Fibroblast of lung (primary cell): ENCODE data around the gene HOXD4. TPM values are rescaled to one million over a fixed set of nuclear protein-coding genes. Genes with fewer than 3 reads are reported as not detected.
A peak's percentile ranks its signal among the peaks of the same experiment; 100 is the strongest.

Source experiments
- DNase-seq, 2 donors: peaks; one replicate each; pipeline versions ENCODE4 v3.0.0 to v3.0.0-alpha.2; 2010; ENCODE audit warnings: low read depth in 2 of 2
- H2AFZ ChIP-seq: 2 replicates; pipeline ENCODE4 v1.5.1; 2012; ENCODE audit warnings: low read length, control low read depth, inconsistent platforms
- H3K27ac ChIP-seq: 2 replicates; pipeline ENCODE4 v1.5.1; 2011; ENCODE audit warnings: low read length, control low read depth; ENCODE audit not compliant: insufficient read depth
- H3K27me3 ChIP-seq: 2 replicates; pipeline ENCODE4 v1.5.1; 2011; ENCODE audit warnings: mild to moderate bottlenecking, low read length; ENCODE audit not compliant: control insufficient read depth, insufficient read depth
- H3K36me3 ChIP-seq: 2 replicates; pipeline ENCODE4 v1.5.1; 2011; ENCODE audit warnings: low read length; ENCODE audit not compliant: control insufficient read depth, insufficient read depth
- H3K4me1 ChIP-seq: 2 replicates; pipeline ENCODE4 v1.5.1; 2011; ENCODE audit warnings: low read length; ENCODE audit not compliant: control insufficient read depth, insufficient read depth; ENCODE audit errors: extremely low read depth
- H3K4me2 ChIP-seq: 2 replicates; pipeline ENCODE4 v1.5.1; 2011; ENCODE audit warnings: low read length, control low read depth; ENCODE audit not compliant: insufficient read depth; ENCODE audit errors: extremely low read depth
- H3K4me3 ChIP-seq, 4 experiments: fragments of 200-600 bp in 1 of 4; sonication (generic) in 1 of 4; replicated peaks in 1 of 4; 2 replicates each; pipeline ENCODE4 v1.5.1; 2011 to 2016; ENCODE audit warnings: low read length in 4 of 4, low read depth in 3 of 4, mild to moderate bottlenecking in 3 of 4, control low read depth in 2 of 4, inconsistent platforms in 1 of 4, mixed read lengths in 1 of 4; ENCODE audit not compliant: insufficient read depth in 1 of 4; ENCODE audit errors: control extremely low read depth in 1 of 4
- H3K79me2 ChIP-seq: 2 replicates; pipeline ENCODE4 v1.5.1; 2012; ENCODE audit warnings: mild to moderate bottlenecking, low read length, inconsistent platforms; ENCODE audit not compliant: control insufficient read depth, insufficient read depth
- H3K9ac ChIP-seq: 2 replicates; pipeline ENCODE4 v1.5.1; 2011; ENCODE audit warnings: mild to moderate bottlenecking, low read length, control low read depth; ENCODE audit not compliant: insufficient read depth
- H3K9me3 ChIP-seq: 2 replicates; pipeline ENCODE4 v1.5.1; 2012; ENCODE audit warnings: low read depth, low read length; ENCODE audit not compliant: control insufficient read depth, insufficient read depth
- H4K20me1 ChIP-seq: 2 replicates; pipeline ENCODE4 v1.5.1; 2011; ENCODE audit warnings: low read length; ENCODE audit not compliant: control insufficient read depth, insufficient read depth; ENCODE audit errors: extremely low read depth
- EZH2 ChIP-seq: IDR thresholded peaks from 2 replicates; pipeline ENCODE4 v1.5.1; 2012; ENCODE audit warnings: low read length, control low read depth, mild to moderate bottlenecking; ENCODE audit errors: missing control alignments
- polyA plus RNA-seq, 2 donors: library from polyadenylated mRNA; depleted of rRNA in 1 of 2; stranded (reverse) in 1 of 2; unstranded in 1 of 2; fragments of >200 nt; gene quantifications; 2 replicates each; pipeline ENCODE4 v1.2.1, GENCODE V29; 2011 to 2012; ENCODE audit warnings: missing spikeins in 1 of 2
- total RNA-seq: library from RNA; depleted of rRNA; stranded (reverse); fragments of >200 nt; gene quantifications from 2 replicates; pipeline ENCODE4 v1.2.1, GENCODE V29; 2014
- TF ChIP-seq, protein P1 (sequence below), 2 donors: IDR thresholded peaks in 1 of 2; conservative IDR thresholded peaks in 1 of 2; 1 replicate in 1 of 2; 2 replicates in 1 of 2; pipeline ENCODE4 v1.5.1; 2011 to 2012; ENCODE audit warnings: low read length in 2 of 2, control low read depth in 1 of 2, inconsistent platforms in 1 of 2, low read depth in 1 of 2, mild to moderate bottlenecking in 1 of 2

Gene HOXD4
- total and polyA plus RNA-seq, 2 donors (not counting 1 experiment from before 2014, with no cell fraction given) = not detected

DNA sequence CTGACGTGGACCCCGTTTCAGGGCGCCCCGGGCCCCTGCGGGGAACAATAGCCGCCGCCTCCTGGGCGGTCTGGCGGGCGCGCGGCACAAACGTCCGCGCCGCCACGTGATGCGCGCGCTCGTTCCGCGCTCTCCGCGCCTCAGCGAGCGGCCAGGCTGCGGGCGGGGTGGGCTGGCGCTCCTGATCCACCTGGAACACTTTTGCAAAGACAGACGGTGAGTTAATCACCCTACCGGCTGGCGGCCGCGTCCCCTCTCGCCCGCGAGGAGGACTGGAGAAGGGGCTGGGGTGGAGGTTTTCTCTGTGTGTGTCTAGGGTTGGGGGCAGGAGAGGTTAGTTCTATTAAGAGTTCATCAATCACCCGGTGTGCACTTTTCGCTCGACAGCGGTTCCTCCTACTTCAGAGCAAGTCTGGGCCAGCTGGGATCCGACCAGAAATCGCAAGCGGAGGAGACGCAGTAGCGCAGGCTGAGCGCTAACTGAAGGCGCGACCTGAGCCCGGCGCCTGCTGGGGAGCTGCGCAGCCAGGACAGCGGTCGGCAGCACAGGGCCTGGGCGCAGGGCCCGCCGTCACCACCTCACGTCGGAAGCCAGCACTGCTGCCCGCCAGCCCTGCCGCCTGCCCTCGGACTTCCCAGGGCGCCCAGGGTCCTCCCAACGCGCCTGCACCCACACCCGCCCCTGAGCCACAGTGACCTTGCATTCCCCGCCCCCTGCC is 26.8 kb downstream of the HOXD4 start:
- Histone ChIP-seq H3K9me3 (no peaks in the 10 kb centered on the region), H4K20me1 (no peaks in the 10 kb centered on the region), H3K4me1 (no peaks in the 10 kb centered on the region), H3K27me3 (peaks cover 45% of the 10 kb centered on the region), H3K4me2 (no peak overlapping the region), H3K27ac (no peak overlapping the region), H2AFZ (no peak overlapping the region), H3K79me2 (no peaks in the 10 kb centered on the region), H3K4me3 (no peak overlapping the region), H3K9ac (no peak overlapping the region), H3K36me3 (no peaks in the 10 kb centered on the region)
- TF ChIP-seq EZH2 = peak; percentile 33
- TF ChIP-seq, protein P1, sequence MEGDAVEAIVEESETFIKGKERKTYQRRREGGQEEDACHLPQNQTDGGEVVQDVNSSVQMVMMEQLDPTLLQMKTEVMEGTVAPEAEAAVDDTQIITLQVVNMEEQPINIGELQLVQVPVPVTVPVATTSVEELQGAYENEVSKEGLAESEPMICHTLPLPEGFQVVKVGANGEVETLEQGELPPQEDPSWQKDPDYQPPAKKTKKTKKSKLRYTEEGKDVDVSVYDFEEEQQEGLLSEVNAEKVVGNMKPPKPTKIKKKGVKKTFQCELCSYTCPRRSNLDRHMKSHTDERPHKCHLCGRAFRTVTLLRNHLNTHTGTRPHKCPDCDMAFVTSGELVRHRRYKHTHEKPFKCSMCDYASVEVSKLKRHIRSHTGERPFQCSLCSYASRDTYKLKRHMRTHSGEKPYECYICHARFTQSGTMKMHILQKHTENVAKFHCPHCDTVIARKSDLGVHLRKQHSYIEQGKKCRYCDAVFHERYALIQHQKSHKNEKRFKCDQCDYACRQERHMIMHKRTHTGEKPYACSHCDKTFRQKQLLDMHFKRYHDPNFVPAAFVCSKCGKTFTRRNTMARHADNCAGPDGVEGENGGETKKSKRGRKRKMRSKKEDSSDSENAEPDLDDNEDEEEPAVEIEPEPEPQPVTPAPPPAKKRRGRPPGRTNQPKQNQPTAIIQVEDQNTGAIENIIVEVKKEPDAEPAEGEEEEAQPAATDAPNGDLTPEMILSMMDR (conservative IDR thresholded peaks at IDR 0.05 in 1 of 2, IDR thresholded peaks at IDR 0.05 in 1 of 2; ENCODE audit: low read depth in 1 of 2, low read length in 2 of 2) = no peak
- DNase-seq = peak in 1 of 2 donors; percentile 91

DNA sequence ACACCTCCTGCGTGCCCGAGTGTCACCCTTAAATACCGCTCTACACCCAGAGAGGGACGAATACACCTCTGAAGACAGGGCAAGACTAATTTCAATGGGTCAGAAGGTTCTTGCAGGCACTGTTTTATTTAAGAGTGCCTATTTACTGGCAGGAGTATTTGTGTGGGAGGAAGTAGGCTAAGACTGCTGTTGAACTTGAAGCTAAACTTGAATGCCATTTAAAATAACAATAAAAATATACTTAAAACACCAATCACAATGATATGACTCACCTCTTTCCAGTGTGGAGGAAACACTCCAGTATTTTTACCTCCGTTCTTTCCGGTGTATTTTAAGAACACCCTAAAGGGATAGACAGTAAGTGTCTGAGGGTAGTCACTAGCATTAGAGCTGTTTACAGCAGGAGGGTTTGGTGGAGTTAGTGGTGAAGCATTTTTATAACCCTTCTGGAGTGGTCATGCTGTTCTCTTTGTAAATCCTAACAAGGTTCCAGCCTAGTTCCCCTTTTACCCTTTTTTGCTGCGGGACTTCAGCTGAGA is 27.5 kb downstream of the HOXD4 start:
- Histone ChIP-seq H3K4me3 (no peak overlapping the region), H3K9ac (no peak overlapping the region)

DNA sequence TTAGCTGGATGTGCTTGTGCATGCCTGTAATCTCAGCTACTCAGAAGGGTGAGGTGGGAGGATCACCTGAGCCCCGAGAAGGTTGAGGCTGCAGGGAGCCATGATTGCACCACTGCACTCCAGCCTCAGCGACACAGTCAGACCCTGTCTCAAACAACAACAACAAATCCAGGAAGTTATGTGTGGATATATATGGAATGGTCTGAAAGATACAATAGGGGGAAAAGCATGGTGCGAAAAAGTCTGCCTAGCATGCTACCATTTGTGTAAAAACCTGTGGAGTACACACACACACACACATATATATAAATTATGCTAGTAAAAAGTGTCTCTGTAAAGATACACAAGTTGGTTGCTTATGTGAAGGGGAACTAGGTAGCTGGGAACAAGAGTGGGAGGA is 30.2 kb downstream of the HOXD4 start:
- Histone ChIP-seq H4K20me1 (no peaks in the 10 kb centered on the region), H3K9me3 (no peaks in the 10 kb centered on the region), H3K4me3 (no peak overlapping the region), H3K4me2 (no peak overlapping the region), H3K79me2 (no peaks in the 10 kb centered on the region), H3K9ac (no peak overlapping the region), H2AFZ (no peak overlapping the region), H3K27me3 (peaks cover 26% of the 10 kb centered on the region), H3K27ac (no peak overlapping the region), H3K36me3 (no peaks in the 10 kb centered on the region), H3K4me1 (no peaks in the 10 kb centered on the region)
- TF ChIP-seq, protein P1 (conservative IDR thresholded peaks at IDR 0.05 in 1 of 2, IDR thresholded peaks at IDR 0.05 in 1 of 2; ENCODE audit: low read depth in 1 of 2, low read length in 2 of 2) = no peak
- TF ChIP-seq EZH2 = no peak
- no peak for DNase-seq

More for the DNA sequence above, 27.5 kb downstream of the HOXD4 start:
- Histone ChIP-seq H3K27me3 (peaks cover 40% of the 10 kb centered on the region), H3K79me2 (no peaks in the 10 kb centered on the region), H3K27ac (no peak overlapping the region), H2AFZ (no peak overlapping the region), H3K4me1 (no peaks in the 10 kb centered on the region), H4K20me1 (no peaks in the 10 kb centered on the region), H3K4me2 (no peak overlapping the region), H3K9me3 (no peaks in the 10 kb centered on the region), H3K36me3 (no peaks in the 10 kb centered on the region)
- no peak for TF ChIP-seq EZH2
- TF ChIP-seq, protein P1 (conservative IDR thresholded peaks at IDR 0.05 in 1 of 2, IDR thresholded peaks at IDR 0.05 in 1 of 2; ENCODE audit: low read depth in 1 of 2, low read length in 2 of 2) = no peak
- DNase-seq = peak in 1 of 2 donors; percentile 71
